GM12878 (cell line): ENCODE results near the gene ZNF281. TPM values are rescaled to one million over a fixed set of nuclear protein-coding genes. Genes with fewer than 3 reads are reported as not detected.

Experiments
- ATAC-seq: fragments of 200-7000 bp; cut with Tn5 transposase; 3 replicates; pipeline ENCODE4 v1.9.1; 2020; ENCODE audit warnings: mild to moderate bottlenecking, moderate library complexity
- BruUV-seq: library from RNA; stranded (reverse); fragments of 400-500 nt; replicated peaks from 2 replicates; lab custom pipeline; 2021; lab: Mats Ljungman, UMichigan
- CTCF ChIA-PET: fragments of 300-600 bp; sonication (Branson Sonifier 250); formaldehyde crosslinking; extraction: SDS; loops from one replicate; lab custom pipeline; 2021; ENCODE audit warnings: inconsistent platforms; lab: Yijun Ruan, JAX
- POLR2A ChIA-PET: fragments of 350-600 bp; formaldehyde crosslinking; extraction: SDS; loops from one replicate; lab custom pipeline; 2021; ENCODE audit warnings: inconsistent platforms; lab: Charles Lee
- RAD21 ChIA-PET: fragments of 300-600 bp; sonication (Branson Sonifier 250); formaldehyde crosslinking; loops from one replicate; lab custom pipeline; 2023; ENCODE audit warnings: antibody characterized with exemption; ENCODE audit not compliant: unreplicated experiment; lab: Charles Lee
- SMC1A ChIA-PET: fragments of 300-600 bp; sonication (Branson Sonifier 250); formaldehyde crosslinking; loops from one replicate; lab custom pipeline; 2023; ENCODE audit not compliant: unreplicated experiment, uncharacterized antibody; lab: Charles Lee
- DNase-seq: peaks from one replicate; pipeline ENCODE4 v3.0.0-alpha.2; 2011; ENCODE audit warnings: low read depth, low spot score
- FAIRE-seq: peaks from 3 replicates; lab custom pipeline; 2011; peaks lifted over from hg19 to GRCh38; lab: Jason Lieb, UNC
- H2AFZ ChIP-seq: 2 replicates; pipeline ENCODE4 v1.6.0; 2011; ENCODE audit warnings: low read depth, low read length, control low read depth; ENCODE audit not compliant: control insufficient read depth
- H3K27ac ChIP-seq: 2 replicates; pipeline ENCODE4 v1.5.1; 2011; ENCODE audit warnings: control low read depth; ENCODE audit not compliant: control insufficient read depth, insufficient read depth
- H3K27me3 ChIP-seq, 2 experiments: replicated peaks in 1 of 2; 2 replicates each; pipeline versions ENCODE4 v1.6.0 to v1.6.1; 2011; ENCODE audit warnings: low read length in 1 of 2; ENCODE audit not compliant: control insufficient read depth in 2 of 2, insufficient read depth in 2 of 2
- H3K36me3 ChIP-seq, 2 experiments: 2 replicates each; pipeline ENCODE4 v1.5.1; 2011; ENCODE audit warnings: low read length in 1 of 2; ENCODE audit not compliant: control insufficient read depth in 2 of 2, insufficient read depth in 2 of 2
- H3K4me1 ChIP-seq: 2 replicates; pipeline ENCODE4 v1.6.1; 2011; ENCODE audit warnings: mild to moderate bottlenecking, low read length, moderate library complexity, mixed read lengths; ENCODE audit not compliant: control insufficient read depth, insufficient read depth
- H3K4me2 ChIP-seq: 2 replicates; pipeline ENCODE4 v1.6.0; 2011; ENCODE audit warnings: control low read depth; ENCODE audit not compliant: control insufficient read depth, insufficient read depth
- H3K4me3 ChIP-seq: fragments of 200-600 bp; sonication (generic); 2 replicates; pipeline ENCODE4 v1.5.1; 2016
- H3K79me2 ChIP-seq: 2 replicates; pipeline ENCODE4 v1.6.0; 2011; ENCODE audit warnings: low read length; ENCODE audit not compliant: control insufficient read depth, insufficient read depth
- H3K9ac ChIP-seq: 2 replicates; pipeline ENCODE4 v1.8.0; 2011; ENCODE audit warnings: low read length, control low read depth, mixed read lengths; ENCODE audit not compliant: control insufficient read depth, insufficient read depth
- H3K9me3 ChIP-seq: replicated peaks from 3 replicates; pipeline ENCODE4 v1.5.1; 2011; ENCODE audit warnings: mild to moderate bottlenecking, low read length; ENCODE audit not compliant: control insufficient read depth, insufficient read depth
- H4K20me1 ChIP-seq: 2 replicates; pipeline ENCODE4 v1.6.0; 2011; ENCODE audit not compliant: control insufficient read depth, insufficient read depth
- BCL3 ChIP-seq: IDR thresholded peaks from 2 replicates; pipeline ENCODE4 v1.6.1; 2011; ENCODE audit warnings: borderline replicate concordance, low read depth, mild to moderate bottlenecking, moderate library complexity, low read length; ENCODE audit not compliant: insufficient read depth, poor library complexity, severe bottlenecking
- BMI1 ChIP-seq: fragments of 450-650 bp; IDR thresholded peaks from 2 replicates; pipeline ENCODE4 v1.6.1; 2016; ENCODE audit warnings: mild to moderate bottlenecking, moderate library complexity, borderline replicate concordance
- ELK1 ChIP-seq: IDR thresholded peaks from 2 replicates; pipeline ENCODE4 v1.6.1; 2012; ENCODE audit warnings: low read depth, low read length, improper control_type of control experiment
- KAT2A ChIP-seq: conservative IDR thresholded peaks from 2 replicates; pipeline ENCODE4 v1.6.1; 2011; ENCODE audit warnings: low read depth, low read length; ENCODE audit not compliant: control insufficient read depth
- KDM1A ChIP-seq: fragments of 200-600 bp; sonication (generic); IDR thresholded peaks from 2 replicates; pipeline ENCODE4 v1.6.1; 2016; ENCODE audit warnings: borderline replicate concordance
- NFXL1 ChIP-seq: fragments of 450-650 bp; IDR thresholded peaks from 2 replicates; pipeline ENCODE4 v1.6.1; 2017; ENCODE audit warnings: antibody characterized with exemption, mild to moderate bottlenecking, borderline replicate concordance
- NR2C1 ChIP-seq: fragments of 450-650 bp; IDR thresholded peaks from 2 replicates; pipeline ENCODE4 v1.6.1; 2017; ENCODE audit warnings: antibody characterized with exemption, mild to moderate bottlenecking, moderate library complexity
- RCOR1 ChIP-seq: conservative IDR thresholded peaks from 2 replicates; pipeline ENCODE4 v1.6.1; 2012; ENCODE audit warnings: low read depth, low read length, improper control_type of control experiment
- SKIL ChIP-seq: fragments of 450-650 bp; IDR thresholded peaks from 2 replicates; pipeline ENCODE4 v1.6.1; 2017; ENCODE audit warnings: mild to moderate bottlenecking, low read depth, inconsistent platforms; ENCODE audit not compliant: poor library complexity, severe bottlenecking
- ZBTB40 ChIP-seq: fragments of 450-650 bp; IDR thresholded peaks from 2 replicates; pipeline ENCODE4 v1.6.1; 2016; ENCODE audit warnings: mild to moderate bottlenecking, moderate library complexity, borderline replicate concordance
- WGBS: methylation state at CpG from one replicate; pipeline ENCODE4 v1.1.6; 2016; ENCODE audit warnings: low lambda C conversion rate; ENCODE audit not compliant: insufficient replicate concordance, insufficient coverage; ENCODE audit errors: missing lambda C conversion rate; 5-methylcytosine and 5-hydroxymethylcytosine counted together
- in situ Hi-C: fragments of 300-500 bp; cut with MboI; formaldehyde crosslinking; loops from 9 replicates; pipeline ENCODE4 v1.14.3; 2018; ENCODE audit warnings: mixed read lengths
- intact Hi-C: fragments of 100-400 bp; cut with micrococcal nuclease; formaldehyde crosslinking; loops from one replicate; pipeline ENCODE4 v1.14.2; 2022; ENCODE audit not compliant: unreplicated experiment
- polyA plus RNA-seq, 11 experiments: library from polyadenylated mRNA; depleted of rRNA in 4 of 11; unstranded in 6 of 11; stranded (reverse) in 5 of 11; fragments of >200 nt; fragmentation: Nextera tagmentation in 4 of 11; fragmentation: Illumina TruSeq in 1 of 11; extraction: Ambion mirVana in 4 of 11; extraction: Trizol in 1 of 11; gene quantifications; 1 replicate in 1 of 11; 2 replicates in 10 of 11; pipeline versions ENCODE4 v1.2.1 to v1.2.3, GENCODE V29; 2011 to 2016; ENCODE audit warnings: inconsistent platforms in 2 of 11, missing spikeins in 2 of 11, low read depth in 1 of 11
- total RNA-seq, 4 experiments: library from RNA; depleted of rRNA in 3 of 4; stranded (reverse); fragments of >200 nt in 3 of 4; fragmentation: Illumina TruSeq in 1 of 4; extraction: Trizol in 1 of 4; gene quantifications; 2 replicates each; pipeline versions ENCODE4 v1.2.1 to v1.2.3, GENCODE V29; 2013 to 2021

ZNF281 gene
- total and polyA plus RNA-seq, 10 of the 15 experiments (the other 5 are each of a cell fraction or from before 2014, with no cell fraction given), result 8.3 to 21.8 (median 15.4) TPM

DNA sequence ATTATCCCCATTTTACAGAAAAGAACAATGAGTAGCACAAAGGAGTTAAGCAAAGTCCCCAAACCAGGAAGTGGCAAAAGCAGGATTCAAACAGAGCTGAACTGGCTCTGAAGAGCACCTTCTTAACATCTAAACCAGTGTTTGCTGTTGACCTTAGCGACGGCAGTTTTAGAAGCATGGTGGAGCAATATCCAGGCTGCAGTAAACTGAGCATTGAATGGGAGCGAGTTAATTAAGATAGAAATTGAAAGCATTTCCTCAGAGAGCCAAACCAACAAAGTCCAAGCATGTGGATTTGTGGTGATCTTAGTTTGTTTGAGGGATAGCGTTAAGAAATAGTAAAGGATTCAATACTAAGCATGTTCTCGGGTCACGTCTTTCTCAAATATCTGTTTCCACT, 13.4 kb upstream of the ZNF281 start:
- ChIA-PET SMC1A (interaction anchor here (1.3 to 4.1 kb wide), 2 partner anchors 11 to 41 kb away, joined by 4 to 15 read pairs; no protein-coding TSS in a partner anchor), RAD21 (no interaction called here), CTCF (interaction anchor here (0.7 kb wide), 1 partner anchor 78 kb away, joined by 3 read pairs; no protein-coding TSS in a partner anchor), POLR2A (no interaction called here)
- in situ Hi-C loops (no loop called here), intact Hi-C loops (no loop called here)
- DNase-seq (no peak), ATAC-seq (no peak), FAIRE-seq (no peak)
- no TSS peak for BruUV-seq
- Histone ChIP-seq H3K79me2 (no peaks in the 10 kb centered on the region), H3K36me3 (no peaks in the 10 kb centered on the region), H4K20me1 (no peaks in the 10 kb centered on the region), H3K4me1 (no peaks in the 10 kb centered on the region), H3K27me3 (no peaks in the 10 kb centered on the region), H3K4me3 (no peak overlapping the region), H2AFZ (no peak overlapping the region), H3K4me2 (no peak overlapping the region), H3K9ac (no peak overlapping the region), H3K9me3 (no peaks in the 10 kb centered on the region; the same call in 2 of the 3 replicates), H3K27ac (no peak overlapping the region)
- 96% methylated on average over 6 of the region's 6 CpGs for WGBS
- TF ChIP-seq KAT2A (no peak), BCL3 (no peak), ZBTB40 (no peak), KDM1A (no peak), NFXL1 (no peak), ELK1 (no peak), NR2C1 (no peak), BMI1 (no peak), RCOR1 (no peak), SKIL (no peak)
